ENCODE results near the gene TNFRSF12A. TPM values are rescaled to one million over a fixed set of nuclear protein-coding genes. Genes with fewer than 3 reads are reported as not detected.

TNFRSF12A gene
- total and polyA plus RNA-seq, 2 of the 4 experiments (the other 2 are of a cell fraction) = 103 to 304 TPM

DNA sequence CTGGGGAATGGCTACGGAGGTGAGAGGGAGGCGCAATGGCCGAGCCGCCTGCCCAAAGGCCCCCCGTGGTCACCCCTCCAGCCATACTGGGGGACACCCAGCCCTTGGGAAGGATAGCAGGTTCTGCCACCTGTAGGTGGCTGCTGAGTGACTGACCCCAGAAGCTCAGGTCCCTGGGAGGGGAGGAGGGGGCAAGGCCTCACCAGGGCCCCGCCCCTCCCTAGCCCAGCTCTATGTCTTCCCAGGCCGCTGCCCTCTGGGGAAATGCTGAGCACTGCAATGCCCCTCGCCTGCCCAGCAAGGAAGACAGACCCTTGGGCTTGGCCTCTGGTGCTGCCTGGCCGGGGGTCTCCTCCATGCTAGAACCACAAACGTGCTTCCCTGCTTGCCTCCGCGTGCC, 18.9 kb upstream of the TNFRSF12A start:
- Histone ChIP-seq H4K8ac (ENCODE audit: low read depth in 2 of 2, low read length in 2 of 2) (no peak overlapping the region), H4K20me1 (ENCODE audit: insufficient read depth, low read length) (no peaks in the 10 kb centered on the region), H3K27ac (ENCODE audit: insufficient read depth, low read length) (no peak overlapping the region), H2AK5ac (ENCODE audit: low read depth, low read length) (no peak overlapping the region), H3K9me1 (ENCODE audit: insufficient read depth, low read length) (no peaks in the 10 kb centered on the region), H2BK20ac (ENCODE audit: low read depth, low read length) (no peak overlapping the region), H3K18ac (ENCODE audit: low read depth, low read length) (no peak overlapping the region), H3K14ac (replicated peaks; ENCODE audit: low read depth, low read length) (no peak overlapping the region), H3K4me1 (ENCODE audit: control insufficient read depth, insufficient read depth, low read length) (no peaks in the 10 kb centered on the region), H4K5ac (ENCODE audit: low read depth, low read length) (no peak overlapping the region), H3K56ac (ENCODE audit: extremely low read depth, insufficient read depth, low read length) (no peak overlapping the region), H3K23ac (ENCODE audit: low read depth, low read length) (no peak overlapping the region), H3K9ac (ENCODE audit: low read depth, low read length) (no peak overlapping the region), H3K27me3 (ENCODE audit: control insufficient read depth, insufficient read depth, low read length) (peaks cover 50% of the 10 kb centered on the region), H2AFZ (replicated peaks; ENCODE audit: low read length, poor library complexity) (no peak overlapping the region), H3K4me3 (ENCODE audit: insufficient read depth, low read depth, low read length) (no peak overlapping the region), H3K9me3 (ENCODE audit: control insufficient read depth, insufficient read depth, low read length) (no peaks in the 10 kb centered on the region), H3K36me3 (ENCODE audit: control insufficient read depth, insufficient read depth, low read length) (no peaks in the 10 kb centered on the region), H4K91ac (ENCODE audit: insufficient read depth, low read depth, low read length) (no peak overlapping the region), H2BK15ac (ENCODE audit: low read depth, low read length) (no peak overlapping the region), H3K4me2 (ENCODE audit: low read depth, low read length) (no peak overlapping the region), H2BK5ac (ENCODE audit: low read depth, low read length, poor library complexity, severe bottlenecking) (no peak overlapping the region), H3K79me1 (ENCODE audit: low read depth in 1 of 2, low read length in 2 of 2) (no peaks in the 10 kb centered on the region), H3K4ac (ENCODE audit: low read depth, low read length) (no peak overlapping the region), H2BK120ac (ENCODE audit: low read depth, low read length) (no peak overlapping the region), H2AK9ac (replicated peaks; ENCODE audit: low read depth, low read length, poor library complexity) (no peak overlapping the region)
- intact Hi-C loops (cut with micrococcal nuclease) (no loop called here), in situ Hi-C loops (cut with MboI; ENCODE audit: low sequenced_read_pairs) (no loop called here), dilution Hi-C loops (cut with HindIII; ENCODE audit: low sequenced_read_pairs, unreplicated experiment) (no loop called here)
- no TSS peak for BruUV-seq (replicated peaks)
- TF ChIP-seq, protein P1, sequence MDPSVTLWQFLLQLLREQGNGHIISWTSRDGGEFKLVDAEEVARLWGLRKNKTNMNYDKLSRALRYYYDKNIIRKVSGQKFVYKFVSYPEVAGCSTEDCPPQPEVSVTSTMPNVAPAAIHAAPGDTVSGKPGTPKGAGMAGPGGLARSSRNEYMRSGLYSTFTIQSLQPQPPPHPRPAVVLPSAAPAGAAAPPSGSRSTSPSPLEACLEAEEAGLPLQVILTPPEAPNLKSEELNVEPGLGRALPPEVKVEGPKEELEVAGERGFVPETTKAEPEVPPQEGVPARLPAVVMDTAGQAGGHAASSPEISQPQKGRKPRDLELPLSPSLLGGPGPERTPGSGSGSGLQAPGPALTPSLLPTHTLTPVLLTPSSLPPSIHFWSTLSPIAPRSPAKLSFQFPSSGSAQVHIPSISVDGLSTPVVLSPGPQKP (IDR thresholded peaks at IDR 0.05; ENCODE audit: borderline replicate concordance, low read depth, low read length) = no peak
- TF ChIP-seq, protein P2, sequence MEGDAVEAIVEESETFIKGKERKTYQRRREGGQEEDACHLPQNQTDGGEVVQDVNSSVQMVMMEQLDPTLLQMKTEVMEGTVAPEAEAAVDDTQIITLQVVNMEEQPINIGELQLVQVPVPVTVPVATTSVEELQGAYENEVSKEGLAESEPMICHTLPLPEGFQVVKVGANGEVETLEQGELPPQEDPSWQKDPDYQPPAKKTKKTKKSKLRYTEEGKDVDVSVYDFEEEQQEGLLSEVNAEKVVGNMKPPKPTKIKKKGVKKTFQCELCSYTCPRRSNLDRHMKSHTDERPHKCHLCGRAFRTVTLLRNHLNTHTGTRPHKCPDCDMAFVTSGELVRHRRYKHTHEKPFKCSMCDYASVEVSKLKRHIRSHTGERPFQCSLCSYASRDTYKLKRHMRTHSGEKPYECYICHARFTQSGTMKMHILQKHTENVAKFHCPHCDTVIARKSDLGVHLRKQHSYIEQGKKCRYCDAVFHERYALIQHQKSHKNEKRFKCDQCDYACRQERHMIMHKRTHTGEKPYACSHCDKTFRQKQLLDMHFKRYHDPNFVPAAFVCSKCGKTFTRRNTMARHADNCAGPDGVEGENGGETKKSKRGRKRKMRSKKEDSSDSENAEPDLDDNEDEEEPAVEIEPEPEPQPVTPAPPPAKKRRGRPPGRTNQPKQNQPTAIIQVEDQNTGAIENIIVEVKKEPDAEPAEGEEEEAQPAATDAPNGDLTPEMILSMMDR (conservative IDR thresholded peaks at IDR 0.05; ENCODE audit: low read depth, low read length) = no peak
- TF ChIP-seq CHD1 (IDR thresholded peaks at IDR 0.05; ENCODE audit: low read depth, low read length) = no peak
- no peak for TF ChIP-seq FOS (IDR thresholded peaks at IDR 0.05; ENCODE audit: low read depth, low read length)
- no peak for TF ChIP-seq BHLHE40 (IDR thresholded peaks at IDR 0.05; ENCODE audit: low read depth, low read length)
- TF ChIP-seq NFE2L2 (IDR thresholded peaks at IDR 0.05; ENCODE audit: low read depth, low read length) = no peak
- no peak for TF ChIP-seq POLR2A (IDR thresholded peaks at IDR 0.05; ENCODE audit: low read depth, low read length)
- no peak for TF ChIP-seq SMC3 (IDR thresholded peaks at IDR 0.05; ENCODE audit: low read depth, low read length)
- TF ChIP-seq RCOR1 (IDR thresholded peaks at IDR 0.05; ENCODE audit: insufficient replicate concordance, low read length) = no peak
- TF ChIP-seq RAD21 (IDR thresholded peaks at IDR 0.05; ENCODE audit: low read length) = no peak
- TF ChIP-seq CEBPB (IDR thresholded peaks at IDR 0.05; ENCODE audit: low read depth, low read length) = no peak
- TF ChIP-seq, protein P3, sequence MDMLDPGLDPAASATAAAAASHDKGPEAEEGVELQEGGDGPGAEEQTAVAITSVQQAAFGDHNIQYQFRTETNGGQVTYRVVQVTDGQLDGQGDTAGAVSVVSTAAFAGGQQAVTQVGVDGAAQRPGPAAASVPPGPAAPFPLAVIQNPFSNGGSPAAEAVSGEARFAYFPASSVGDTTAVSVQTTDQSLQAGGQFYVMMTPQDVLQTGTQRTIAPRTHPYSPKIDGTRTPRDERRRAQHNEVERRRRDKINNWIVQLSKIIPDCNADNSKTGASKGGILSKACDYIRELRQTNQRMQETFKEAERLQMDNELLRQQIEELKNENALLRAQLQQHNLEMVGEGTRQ (IDR thresholded peaks at IDR 0.05; ENCODE audit: low read depth, low read length) = no peak
- no peak for TF ChIP-seq MXI1 (IDR thresholded peaks at IDR 0.05; ENCODE audit: borderline replicate concordance, low read depth, low read length)
- DNase-seq (no peak), ATAC-seq (ENCODE audit: low read depth) (no peak)
- 59% methylated on average over 5 of the region's 12 CpGs; no CpG with 5 or more reads in 1 of the 2 experiments for WGBS, 2 experiments (ENCODE audit: extremely low coverage in 2 of 2, insufficient read length in 1 of 2)
- CTCF ChIA-PET = interaction anchor here (1.3 kb wide), 1 partner anchor 31 kb away, joined by 6 read pairs; no protein-coding TSS in a partner anchor
- POLR2A ChIA-PET (ENCODE audit: unreplicated experiment) = interaction anchor here (1.2 kb wide), 1 partner anchor 19 kb away, joined by 5 read pairs; the partner anchor contains the start of gene TNFRSF12A

Data from IMR-90 (cell line).